Measurements from ENCODE around the gene CREBL2.

DNA sequence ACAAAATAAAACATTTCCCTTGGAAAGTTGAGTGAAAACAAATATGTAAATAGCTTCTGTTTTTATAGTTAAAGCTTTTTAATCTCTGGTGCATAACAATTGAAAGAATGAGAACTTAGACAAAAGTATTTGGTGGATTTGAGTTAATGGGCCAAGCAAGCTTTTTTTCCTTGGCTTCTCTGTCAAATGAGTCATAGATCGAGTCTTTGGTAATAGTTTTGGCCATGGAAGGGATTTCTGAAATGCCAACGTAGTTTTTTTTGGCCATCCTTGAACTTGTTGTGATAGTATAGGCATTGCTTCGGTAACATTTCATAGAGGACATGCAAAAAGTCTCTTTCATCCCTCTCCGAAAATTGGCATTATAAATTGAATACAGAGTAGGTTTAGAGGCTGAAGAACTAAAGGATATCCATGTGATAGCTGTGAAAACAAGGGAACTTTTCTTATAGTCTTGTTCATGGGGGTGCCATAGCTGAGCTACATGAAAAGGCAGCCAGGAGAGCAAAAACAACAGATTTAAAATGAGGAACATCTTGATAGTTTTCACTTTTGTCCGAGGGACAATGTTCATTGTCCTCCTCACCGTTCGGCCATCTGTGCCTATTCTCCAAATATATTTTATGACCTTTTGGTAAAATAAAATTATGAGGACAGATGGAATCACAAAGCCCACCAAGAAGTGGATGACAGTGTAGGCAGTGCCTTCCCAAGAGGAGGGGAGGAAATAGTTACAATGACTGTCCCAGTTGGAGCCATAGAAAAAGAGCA, 49.6 kb downstream of the CREBL2 start:
- TF ChIP-seq, protein P1, sequence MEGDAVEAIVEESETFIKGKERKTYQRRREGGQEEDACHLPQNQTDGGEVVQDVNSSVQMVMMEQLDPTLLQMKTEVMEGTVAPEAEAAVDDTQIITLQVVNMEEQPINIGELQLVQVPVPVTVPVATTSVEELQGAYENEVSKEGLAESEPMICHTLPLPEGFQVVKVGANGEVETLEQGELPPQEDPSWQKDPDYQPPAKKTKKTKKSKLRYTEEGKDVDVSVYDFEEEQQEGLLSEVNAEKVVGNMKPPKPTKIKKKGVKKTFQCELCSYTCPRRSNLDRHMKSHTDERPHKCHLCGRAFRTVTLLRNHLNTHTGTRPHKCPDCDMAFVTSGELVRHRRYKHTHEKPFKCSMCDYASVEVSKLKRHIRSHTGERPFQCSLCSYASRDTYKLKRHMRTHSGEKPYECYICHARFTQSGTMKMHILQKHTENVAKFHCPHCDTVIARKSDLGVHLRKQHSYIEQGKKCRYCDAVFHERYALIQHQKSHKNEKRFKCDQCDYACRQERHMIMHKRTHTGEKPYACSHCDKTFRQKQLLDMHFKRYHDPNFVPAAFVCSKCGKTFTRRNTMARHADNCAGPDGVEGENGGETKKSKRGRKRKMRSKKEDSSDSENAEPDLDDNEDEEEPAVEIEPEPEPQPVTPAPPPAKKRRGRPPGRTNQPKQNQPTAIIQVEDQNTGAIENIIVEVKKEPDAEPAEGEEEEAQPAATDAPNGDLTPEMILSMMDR (IDR thresholded peaks at IDR 0.05 in 8 of 11, conservative IDR thresholded peaks at IDR 0.05 in 3 of 11), result no peak
- TF ChIP-seq POLR2AphosphoS5 (IDR thresholded peaks at IDR 0.05) (no peak), POLR2A (IDR thresholded peaks at IDR 0.05) (no peak)

Data from spleen (tissue), 7 donors.